Mesothelial cell of epicardium (in vitro differentiated cells): ENCODE results near the gene MPDU1. TPM values are rescaled to one million over a fixed set of nuclear protein-coding genes. Genes with fewer than 3 reads are reported as not detected.

Source experiments
- DNase-seq, 2 experiments: peaks; one replicate each; pipeline ENCODE4 v3.0.0; 2021; ENCODE audit warnings: low spot score in 2 of 2; ENCODE audit not compliant: unreplicated experiment in 2 of 2
- H3K27ac Mint-ChIP-seq: 2 replicates; pipeline ENCODE4 v1.8.0; 2021; ENCODE audit warnings: mixed read lengths
- H3K27me3 Mint-ChIP-seq: 2 replicates; pipeline ENCODE4 v1.8.0; 2021; ENCODE audit warnings: low read depth, mixed read lengths
- H3K36me3 Mint-ChIP-seq: 2 replicates; pipeline ENCODE4 v1.8.0; 2021; ENCODE audit warnings: mixed read lengths
- H3K4me1 Mint-ChIP-seq: 2 replicates; pipeline ENCODE4 v1.8.0; 2021; ENCODE audit warnings: mixed read lengths
- H3K4me3 Mint-ChIP-seq: 2 replicates; pipeline ENCODE4 v1.8.0; 2021; ENCODE audit warnings: mild to moderate bottlenecking, moderate library complexity, mixed read lengths
- H3K9me3 Mint-ChIP-seq: 2 replicates; pipeline ENCODE4 v1.8.0; 2021; ENCODE audit warnings: mixed read lengths
- CTCF ChIP-seq: fragments of 200-600 bp; sonication (generic); IDR thresholded peaks from one replicate; pipeline ENCODE4 v1.5.0; 2021; ENCODE audit warnings: antibody characterized with exemption; ENCODE audit not compliant: unreplicated experiment
- total RNA-seq: library from RNA; stranded (reverse); gene quantifications from 3 replicates; pipeline ENCODE4 v1.2.1, GENCODE V29; 2021

Gene MPDU1
- total RNA-seq, 1 donor from 2014 or later = 44.8 TPM

- no peak for DNase-seq
- Mint-ChIP-seq H3K4me1 (peaks cover 9% of the 10 kb centered on the region), H3K9me3 (no peaks in the 10 kb centered on the region), H3K27ac (no peak within 1 kb of the TSS), H3K27me3 (no peaks in the 10 kb centered on the region), H3K36me3 (peaks cover 4% of the 10 kb centered on the region), H3K4me3 (no peak within 1 kb of the TSS)
- TF ChIP-seq CTCF = no peak
These were observed 46.4 kb downstream of the MPDU1 start, which contains the start of gene SHBG for GRCh38 chr17:7629939-7630571. TSS of gene SHBG (plus strand) at chr17:7630135. CDS start at chr17:7630173, 38 bp downstream.

GRCh38 chr17:7631398-7632380 lies 48.0 kb downstream of the MPDU1 start:
- H3K27ac Mint-ChIP-seq = no peak overlapping the region

GRCh38 chr17:7632492-7632894 lies 48.8 kb downstream of the MPDU1 start:
- Mint-ChIP-seq H3K9me3 (no peaks in the 10 kb centered on the region), H3K4me1 (no peaks in the 10 kb centered on the region), H3K27ac (no peak overlapping the region), H3K27me3 (no peaks in the 10 kb centered on the region), H3K4me3 (no peak overlapping the region), H3K36me3 (no peaks in the 10 kb centered on the region)
- TF ChIP-seq CTCF = peak; percentile 39
- no peak for DNase-seq

More at GRCh38 chr17:7631398-7632380, 48.0 kb downstream of the MPDU1 start:
- TF ChIP-seq CTCF = no peak
- DNase-seq = no peak
- H3K4me3 Mint-ChIP-seq = no peak overlapping the region
- H3K36me3 Mint-ChIP-seq = no peaks in the 10 kb centered on the region
- H3K9me3 Mint-ChIP-seq = no peaks in the 10 kb centered on the region
- H3K27me3 Mint-ChIP-seq = no peaks in the 10 kb centered on the region
- H3K4me1 Mint-ChIP-seq = peaks cover 3% of the 10 kb centered on the region

- H3K9me3 Mint-ChIP-seq = no peaks in the 10 kb centered on the region
- H3K27me3 Mint-ChIP-seq = no peaks in the 10 kb centered on the region
- no peak overlapping the region for H3K4me3 Mint-ChIP-seq
- no peak overlapping the region for H3K27ac Mint-ChIP-seq
- no peaks in the 10 kb centered on the region for H3K4me1 Mint-ChIP-seq
- no peak for DNase-seq
- no peaks in the 10 kb centered on the region for H3K36me3 Mint-ChIP-seq
- TF ChIP-seq CTCF = no peak
These were observed 49.4 kb downstream of the MPDU1 start for GRCh38 chr17:7633093-7633492.

- peak in 1 of 2 experiments; percentile 77 for DNase-seq
- H3K4me1 Mint-ChIP-seq = no peaks in the 10 kb centered on the region
- TF ChIP-seq CTCF = no peak
- H3K4me3 Mint-ChIP-seq = no peak overlapping the region
- H3K27me3 Mint-ChIP-seq = no peaks in the 10 kb centered on the region
- H3K9me3 Mint-ChIP-seq = no peaks in the 10 kb centered on the region
- H3K27ac Mint-ChIP-seq = no peak overlapping the region
- H3K36me3 Mint-ChIP-seq = no peaks in the 10 kb centered on the region
These were observed 50.7 kb downstream of the MPDU1 start for GRCh38 chr17:7634384-7634783.
